BE2C (cell line): ENCODE data around the gene RUNX2.

Source experiments
- DNase-seq: peaks from one replicate; pipeline ENCODE4 v3.0.0-alpha.2; 2020
- H3K27me3 ChIP-seq: fragments of 250-450 bp; sonication (Bioruptor Pico); 2 replicates; pipeline ENCODE4 v1.5.1; 2020; ENCODE audit warnings: mild to moderate bottlenecking
- H3K36me3 ChIP-seq: fragments of 250-450 bp; sonication (Bioruptor Pico); 2 replicates; pipeline ENCODE4 v1.5.1; 2020; ENCODE audit warnings: mild to moderate bottlenecking
- H3K4me1 ChIP-seq: fragments of 250-450 bp; sonication (Bioruptor Pico); 2 replicates; pipeline ENCODE4 v1.5.1; 2020
- H3K4me3 ChIP-seq: 2 replicates; pipeline ENCODE4 v1.5.1; 2011; ENCODE audit warnings: low read depth, low read length
- H3K9me3 ChIP-seq: fragments of 250-450 bp; sonication (Bioruptor Pico); 2 replicates; pipeline ENCODE4 v1.5.1; 2020
- TF ChIP-seq, protein P1 (sequence below): IDR thresholded peaks from 2 replicates; pipeline ENCODE4 v1.5.1; 2012; ENCODE audit warnings: mild to moderate bottlenecking, low read depth, low read length

Gene RUNX2

GRCh38 chr6:45647341-45648261, 319.5 kb downstream of the RUNX2 start:
- H3K27me3 ChIP-seq = no peaks in the 10 kb centered on the region
- no peaks in the 10 kb centered on the region for H3K36me3 ChIP-seq
- no peaks in the 10 kb centered on the region for H3K9me3 ChIP-seq
- TF ChIP-seq, protein P1, sequence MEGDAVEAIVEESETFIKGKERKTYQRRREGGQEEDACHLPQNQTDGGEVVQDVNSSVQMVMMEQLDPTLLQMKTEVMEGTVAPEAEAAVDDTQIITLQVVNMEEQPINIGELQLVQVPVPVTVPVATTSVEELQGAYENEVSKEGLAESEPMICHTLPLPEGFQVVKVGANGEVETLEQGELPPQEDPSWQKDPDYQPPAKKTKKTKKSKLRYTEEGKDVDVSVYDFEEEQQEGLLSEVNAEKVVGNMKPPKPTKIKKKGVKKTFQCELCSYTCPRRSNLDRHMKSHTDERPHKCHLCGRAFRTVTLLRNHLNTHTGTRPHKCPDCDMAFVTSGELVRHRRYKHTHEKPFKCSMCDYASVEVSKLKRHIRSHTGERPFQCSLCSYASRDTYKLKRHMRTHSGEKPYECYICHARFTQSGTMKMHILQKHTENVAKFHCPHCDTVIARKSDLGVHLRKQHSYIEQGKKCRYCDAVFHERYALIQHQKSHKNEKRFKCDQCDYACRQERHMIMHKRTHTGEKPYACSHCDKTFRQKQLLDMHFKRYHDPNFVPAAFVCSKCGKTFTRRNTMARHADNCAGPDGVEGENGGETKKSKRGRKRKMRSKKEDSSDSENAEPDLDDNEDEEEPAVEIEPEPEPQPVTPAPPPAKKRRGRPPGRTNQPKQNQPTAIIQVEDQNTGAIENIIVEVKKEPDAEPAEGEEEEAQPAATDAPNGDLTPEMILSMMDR = no peak
- no peak for DNase-seq
- H3K4me1 ChIP-seq = no peaks in the 10 kb centered on the region
- H3K4me3 ChIP-seq = no peak overlapping the region

GRCh38 chr6:45648262-45648620, 320.1 kb downstream of the RUNX2 start:
- Histone ChIP-seq H3K9me3 (no peaks in the 10 kb centered on the region), H3K36me3 (no peaks in the 10 kb centered on the region), H3K4me3 (no peak overlapping the region), H3K27me3 (no peaks in the 10 kb centered on the region), H3K4me1 (no peaks in the 10 kb centered on the region)
- DNase-seq = no peak
- TF ChIP-seq, protein P1 = no peak

GRCh38 chr6:45650524-45651135, 322.5 kb downstream of the RUNX2 start:
- TF ChIP-seq, protein P1 = no peak
- H3K4me1 ChIP-seq = no peaks in the 10 kb centered on the region
- no peak for DNase-seq

GRCh38 chr6:45651301-45651700, 323.2 kb downstream of the RUNX2 start:
- Histone ChIP-seq H3K27me3 (no peaks in the 10 kb centered on the region), H3K4me1 (no peaks in the 10 kb centered on the region), H3K9me3 (no peaks in the 10 kb centered on the region), H3K36me3 (no peaks in the 10 kb centered on the region), H3K4me3 (no peak overlapping the region)
- TF ChIP-seq, protein P1 = no peak
- DNase-seq = no peak

More at GRCh38 chr6:45650524-45651135, 322.5 kb downstream of the RUNX2 start:
- Histone ChIP-seq H3K4me3 (no peak overlapping the region), H3K9me3 (no peaks in the 10 kb centered on the region), H3K36me3 (no peaks in the 10 kb centered on the region), H3K27me3 (no peaks in the 10 kb centered on the region)

DNA sequence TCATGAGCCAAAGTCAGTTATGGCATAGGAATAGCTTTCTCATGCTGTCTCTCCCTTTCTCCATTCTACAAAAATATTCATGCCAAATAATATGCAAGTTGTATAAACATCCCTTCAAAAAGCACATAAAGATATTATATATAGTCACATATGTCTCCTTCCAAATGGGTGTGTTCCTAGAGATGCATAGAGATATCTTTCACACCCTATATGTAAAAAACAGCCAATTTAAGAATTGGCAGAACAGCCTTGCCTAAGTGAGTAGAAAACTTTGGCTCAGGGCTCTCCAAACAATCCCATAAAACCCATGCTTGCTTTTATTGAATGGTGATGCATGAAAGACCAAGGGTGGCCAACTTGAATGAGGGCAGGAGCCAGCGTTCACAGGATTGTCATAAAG, 324.3 kb downstream of the RUNX2 start:
- H3K27me3 ChIP-seq = no peaks in the 10 kb centered on the region
- H3K4me3 ChIP-seq = no peak overlapping the region
- no peaks in the 10 kb centered on the region for H3K4me1 ChIP-seq
- no peaks in the 10 kb centered on the region for H3K36me3 ChIP-seq
- TF ChIP-seq, protein P1 = no peak
- no peaks in the 10 kb centered on the region for H3K9me3 ChIP-seq
- no peak for DNase-seq
